Calu3 (cell line): ENCODE measurements around the gene ABHD14A. TPM values are rescaled to one million over a fixed set of nuclear protein-coding genes. Genes with fewer than 3 reads are reported as not detected.
A peak's percentile ranks its signal among the peaks of the same experiment; 100 is the strongest.

Experiments used
- BruUV-seq: library from RNA; stranded (reverse); fragments of 400-500 nt; replicated peaks from 2 replicates; lab custom pipeline; 2021; lab: Mats Ljungman, UMichigan
- CTCF ChIA-PET: fragments of 300-600 bp; sonication (Branson Sonifier 250); formaldehyde crosslinking; loops from one replicate; lab custom pipeline; 2022; ENCODE audit warnings: antibody characterized with exemption; lab: Charles Lee
- DNase-seq: peaks from one replicate; pipeline ENCODE4 v3.0.0; 2022
- H3K27ac Mint-ChIP-seq: one replicate; pipeline ENCODE4 v1.8.0; 2022; ENCODE audit warnings: mixed read lengths; ENCODE audit not compliant: unreplicated experiment
- H3K27me3 Mint-ChIP-seq: one replicate; pipeline ENCODE4 v1.8.0; 2022; ENCODE audit warnings: mixed read lengths; ENCODE audit not compliant: unreplicated experiment
- H3K36me3 Mint-ChIP-seq: one replicate; pipeline ENCODE4 v1.8.0; 2022; ENCODE audit warnings: mild to moderate bottlenecking, moderate library complexity, mixed read lengths; ENCODE audit not compliant: insufficient read depth, unreplicated experiment
- H3K4me1 Mint-ChIP-seq: one replicate; pipeline ENCODE4 v1.8.0; 2022; ENCODE audit warnings: mild to moderate bottlenecking, low read depth, mixed read lengths; ENCODE audit not compliant: unreplicated experiment
- H3K4me3 Mint-ChIP-seq: one replicate; pipeline ENCODE4 v1.8.0; 2022; ENCODE audit warnings: mild to moderate bottlenecking, low read depth, moderate library complexity, mixed read lengths; ENCODE audit not compliant: unreplicated experiment
- H3K9me3 Mint-ChIP-seq: one replicate; pipeline ENCODE4 v1.8.0; 2022; ENCODE audit warnings: low read depth, mixed read lengths; ENCODE audit not compliant: unreplicated experiment
- CTCF ChIP-seq: fragments of 200-600 bp; IDR thresholded peaks from one replicate; pipeline ENCODE4 v1.8.0; 2022; ENCODE audit warnings: antibody characterized with exemption; ENCODE audit not compliant: unreplicated experiment
- intact Hi-C: fragments of 100-400 bp; cut with micrococcal nuclease; formaldehyde crosslinking; loops from one replicate; pipeline ENCODE4 v1.10.0; 2022; ENCODE audit not compliant: unreplicated experiment
- total RNA-seq: library from RNA; stranded (reverse); gene quantifications from 2 replicates; pipeline ENCODE4 v1.2.3, GENCODE V29; 2022

Gene ABHD14A
- total RNA-seq, 1 experiment from 2014 or later, result 6.6 TPM

DNA sequence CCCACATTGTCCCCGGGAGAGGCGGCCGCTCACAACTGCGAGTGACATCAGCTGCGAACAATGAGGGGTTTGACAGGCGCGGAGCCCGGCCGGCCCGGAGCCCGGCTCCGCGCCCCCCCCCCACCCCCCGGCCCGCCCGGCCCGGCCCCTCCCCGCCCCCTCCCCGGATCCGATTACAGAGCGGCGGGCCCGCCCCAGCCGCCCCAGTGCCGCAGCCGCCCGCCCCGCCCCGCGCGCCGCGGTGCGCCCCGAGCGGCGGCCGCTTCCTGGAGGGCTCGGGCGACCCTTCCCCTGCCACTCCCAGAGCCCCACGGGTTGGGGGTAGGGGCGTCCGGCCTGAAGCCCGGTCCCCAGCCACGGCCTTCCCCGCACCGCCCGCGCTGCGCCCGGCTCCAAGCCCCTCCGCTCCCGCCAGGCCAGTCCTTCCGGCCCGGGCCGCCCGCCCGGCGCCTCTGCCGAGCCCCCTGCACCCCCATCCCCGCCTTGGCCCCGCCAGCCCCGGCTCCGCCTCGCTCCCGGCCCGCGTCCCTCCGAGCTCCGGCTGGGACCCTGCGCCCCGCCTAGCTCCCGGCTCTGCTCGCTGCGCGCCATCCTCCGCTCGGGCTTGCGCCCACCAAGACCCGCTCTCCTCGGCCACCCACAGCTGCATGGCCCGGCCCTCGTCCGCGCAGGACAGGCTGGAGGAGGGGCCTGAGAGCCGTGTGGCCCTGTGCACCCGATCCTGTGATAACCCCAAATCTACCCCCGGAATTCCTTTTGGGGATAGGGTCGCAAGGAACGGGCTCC, 7.3 kb upstream of the ABHD14A start, which contains the start of gene PCBP4:
Gene PCBP4 (minus strand): TSS at position 71 of the 786 bp plus-strand sequence. CDS start 6,214 bp downstream, outside the sequence.
- peaks cover 30% of the 10 kb centered on the region for H3K36me3 Mint-ChIP-seq
- H3K27me3 Mint-ChIP-seq, result peaks cover 13% of the 10 kb centered on the region
- no TSS peak for BruUV-seq
- peak within 1 kb of the TSS; percentile 73 for H3K27ac Mint-ChIP-seq
- CTCF ChIA-PET, result interaction anchor here (1.3 kb wide), 1 partner anchor 26 kb away, joined by 5 read pairs; the partner anchor contains the start of genes PARP3 and RRP9
- peaks cover 20% of the 10 kb centered on the region for H3K4me1 Mint-ChIP-seq
- peak; percentile 65 for DNase-seq
- peak within 1 kb of the TSS; percentile 82 for H3K4me3 Mint-ChIP-seq
- intact Hi-C loops, result no loop called here
- no peak for TF ChIP-seq CTCF
- no peaks in the 10 kb centered on the region for H3K9me3 Mint-ChIP-seq

GRCh38 chr3:51968170-51968775, 6.6 kb upstream of the ABHD14A start:
- TF ChIP-seq CTCF, result no peak
- Mint-ChIP-seq H3K36me3 (peaks cover 30% of the 10 kb centered on the region), H3K4me3 (peak overlapping the region; percentile 82)

DNA sequence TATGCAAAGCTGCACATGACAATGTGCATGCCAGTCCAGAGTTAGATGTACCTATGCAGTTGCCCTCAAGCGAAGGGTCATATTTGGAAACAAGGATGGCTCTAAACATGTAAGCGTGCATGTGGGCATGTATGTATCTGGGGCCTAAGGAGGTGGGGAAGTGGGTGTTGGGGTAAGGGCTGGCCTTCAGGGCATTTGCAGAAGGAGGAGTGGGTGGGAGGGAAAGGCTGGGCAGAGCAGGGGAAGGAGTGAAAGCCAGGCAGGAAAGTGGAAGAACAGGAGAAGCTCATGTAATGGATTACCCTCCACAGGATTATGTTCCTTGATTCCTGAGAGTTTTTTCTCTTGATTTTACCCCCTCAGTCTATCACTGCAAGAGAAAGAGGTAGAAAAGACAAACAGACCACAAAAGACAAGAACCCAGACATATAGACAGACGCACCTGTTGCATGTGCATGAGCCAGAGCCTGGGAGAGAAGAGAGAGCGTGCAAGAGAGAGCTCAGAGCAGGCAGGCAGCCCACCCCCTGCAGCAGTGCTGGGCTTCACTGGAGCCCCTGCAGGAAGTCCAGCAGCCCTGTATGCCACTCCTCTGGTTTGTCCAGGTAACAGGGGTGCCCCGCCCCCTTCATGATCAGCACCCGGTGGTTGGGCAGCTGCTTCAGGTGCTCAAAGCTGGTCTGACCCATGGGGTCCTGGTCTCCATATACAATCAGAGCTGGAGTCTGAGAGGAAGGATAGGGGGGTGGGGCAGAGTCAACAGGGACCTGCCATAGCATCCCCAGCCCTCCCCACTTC, 5.8 kb upstream of the ABHD14A start:
- no peak overlapping the region for H3K27ac Mint-ChIP-seq
- CTCF ChIA-PET, result interaction anchor here (0.6 kb wide), 1 partner anchor 34 kb away, joined by 10 read pairs; no protein-coding TSS in a partner anchor

More at GRCh38 chr3:51968170-51968775, 6.6 kb upstream of the ABHD14A start:
- no peak for DNase-seq
- CTCF ChIA-PET, result no interaction called here
- peaks cover 20% of the 10 kb centered on the region for H3K4me1 Mint-ChIP-seq
- BruUV-seq, result no TSS peak
- H3K27ac Mint-ChIP-seq, result peak overlapping the region; percentile 54
- H3K27me3 Mint-ChIP-seq, result peaks cover 13% of the 10 kb centered on the region
- no peaks in the 10 kb centered on the region for H3K9me3 Mint-ChIP-seq
- intact Hi-C loops, result no loop called here

More for the DNA sequence above, 5.8 kb upstream of the ABHD14A start:
- no peak for TF ChIP-seq CTCF
- BruUV-seq, result no TSS peak
- Mint-ChIP-seq H3K27me3 (peaks cover 13% of the 10 kb centered on the region), H3K4me3 (no peak overlapping the region), H3K4me1 (peaks cover 26% of the 10 kb centered on the region), H3K9me3 (no peaks in the 10 kb centered on the region), H3K36me3 (peaks cover 38% of the 10 kb centered on the region)
- intact Hi-C loops, result no loop called here
- no peak for DNase-seq
